Eye (tissue), 1 donor: Measurements from ENCODE around the gene GKN1.

Experiments used
- DNase-seq: peaks from one replicate; pipeline ENCODE4 v3.0.0-alpha.2; 2015

The GKN1 gene

DNA sequence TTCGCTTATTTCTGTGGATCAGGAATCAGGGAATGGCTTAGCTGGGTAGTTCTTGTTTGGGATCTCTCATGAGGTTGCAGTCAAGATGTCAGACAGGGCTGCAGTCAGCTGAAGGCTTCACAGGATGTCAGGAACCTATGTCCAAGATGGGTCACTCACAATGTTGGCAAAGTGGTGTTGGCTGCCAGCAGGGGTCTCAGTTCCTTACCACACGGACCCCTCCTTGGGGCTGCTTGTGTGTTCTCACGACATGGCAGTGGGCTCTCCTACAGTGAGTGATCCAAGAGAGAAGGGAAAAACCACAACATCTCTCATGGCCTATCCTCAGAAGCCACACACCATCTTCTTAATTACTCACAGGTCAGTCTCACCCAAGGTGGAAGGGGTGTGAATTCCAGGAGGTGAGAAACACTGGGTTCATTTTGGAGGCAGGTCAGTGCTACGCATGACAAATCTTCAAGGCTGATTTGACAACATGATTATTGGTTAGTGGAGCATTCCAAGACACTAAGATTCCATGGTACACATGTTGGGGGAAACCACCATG is 37.2 kb downstream of the GKN1 start:
- DNase-seq: no peak

- DNase-seq: peak; percentile 93
Observed at GRCh38 chr2:69012310-69013141, 38.1 kb downstream of the GKN1 start.

DNA sequence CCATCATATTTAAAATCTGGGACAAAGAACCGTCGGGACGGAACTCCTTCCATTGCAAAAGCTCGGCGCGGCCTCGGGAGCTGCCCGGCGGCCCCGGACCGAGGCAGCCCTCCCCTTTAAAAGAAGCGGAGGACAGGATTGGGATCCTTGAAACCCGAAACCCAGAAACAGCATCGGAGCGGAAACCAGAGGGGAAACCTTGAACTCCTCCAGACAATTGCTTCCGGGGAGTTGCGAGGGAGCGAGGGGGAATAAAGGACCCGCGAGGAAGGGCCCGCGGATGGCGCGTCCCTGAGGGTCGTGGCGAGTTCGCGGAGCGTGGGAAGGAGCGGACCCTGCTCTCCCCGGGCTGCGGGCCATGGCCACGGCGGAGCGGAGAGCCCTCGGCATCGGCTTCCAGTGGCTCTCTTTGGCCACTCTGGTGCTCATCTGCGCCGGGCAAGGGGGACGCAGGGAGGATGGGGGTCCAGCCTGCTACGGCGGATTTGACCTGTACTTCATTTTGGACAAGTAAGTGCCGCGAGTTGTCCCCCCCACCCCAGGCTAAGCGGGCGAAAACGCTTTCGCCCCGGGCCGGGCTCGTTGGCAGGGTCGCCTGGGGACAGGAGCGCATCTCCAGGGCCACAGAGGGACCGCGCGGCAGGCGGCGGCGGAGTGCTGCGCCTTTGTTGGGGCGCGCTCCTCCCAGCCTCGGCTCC is 38.9 kb downstream of the GKN1 start, which contains the start of gene ANTXR1:
ANTXR1 (plus strand) TSS at position 38 of the 698 bp plus-strand sequence; CDS start at position 359, 321 bp downstream.
- DNase-seq: peak; percentile 95

DNA sequence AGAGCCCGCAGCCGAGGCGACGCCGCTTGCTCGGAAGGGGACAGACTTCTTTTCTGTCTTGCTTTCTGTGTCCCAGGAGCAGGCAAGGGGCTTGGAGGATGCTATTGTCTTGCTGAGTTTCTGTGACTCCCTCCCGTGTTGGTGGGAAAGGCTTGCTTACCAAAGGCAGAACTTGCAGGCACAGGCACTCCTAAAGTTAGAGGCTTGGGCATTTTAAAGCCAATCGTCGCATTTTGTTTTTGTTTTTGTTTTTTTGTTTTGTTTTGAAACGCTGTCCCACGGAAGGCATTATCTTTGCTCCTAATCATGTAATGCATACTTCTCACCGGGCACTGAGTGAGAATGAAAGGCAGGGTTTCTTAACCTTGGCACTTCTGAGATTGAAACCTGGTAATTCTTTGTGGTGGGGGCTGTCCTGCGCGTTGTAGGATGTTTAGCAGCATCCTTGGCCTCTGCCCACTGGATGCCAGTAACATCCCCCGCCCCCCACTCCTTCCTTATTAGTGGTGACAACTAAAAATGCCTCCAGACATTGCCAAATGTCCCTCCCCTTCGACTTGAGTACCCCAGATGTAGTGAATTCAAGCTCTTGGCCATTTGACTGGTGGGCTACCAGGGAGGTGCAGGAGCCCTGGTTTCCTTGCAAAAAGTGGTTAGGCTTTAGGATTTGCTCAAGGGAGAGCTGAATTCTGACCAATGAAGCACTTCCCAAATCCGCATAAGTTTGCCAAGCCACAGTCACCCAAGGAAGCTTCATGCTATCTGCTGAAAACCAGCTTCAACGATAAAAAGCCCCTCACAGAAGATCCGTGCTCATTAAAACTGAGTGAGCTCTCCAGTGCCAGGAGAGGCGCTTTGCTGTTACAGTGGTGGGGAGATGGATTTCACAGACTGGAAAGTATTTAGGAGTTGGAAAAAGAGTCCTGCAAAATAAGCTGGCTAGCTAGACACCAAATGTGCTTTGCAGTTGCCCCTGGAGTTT is 39.7 kb downstream of the GKN1 start:
- DNase-seq: peak; percentile 77

GRCh38 chr2:69017080-69017479 is 42.6 kb downstream of the GKN1 start:
- no peak for DNase-seq

DNA sequence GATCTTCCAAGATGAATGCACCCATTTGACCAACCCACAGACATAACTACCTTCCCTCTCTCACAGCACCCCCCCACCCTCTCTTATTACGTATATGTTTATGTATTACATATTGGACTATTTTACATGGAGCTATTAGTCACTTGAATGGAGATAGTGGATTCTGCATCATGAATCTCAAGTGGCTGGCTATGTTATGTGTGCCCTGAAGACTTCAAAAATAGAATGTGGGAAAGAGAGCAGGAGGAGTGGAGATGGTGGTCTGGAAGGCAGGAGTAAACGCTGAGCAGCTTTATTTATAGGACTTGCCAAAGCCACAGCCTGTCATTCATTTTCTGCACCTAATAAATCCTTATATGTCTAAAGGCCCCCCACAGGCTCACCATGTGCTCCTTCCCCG is 43.4 kb downstream of the GKN1 start:
- DNase-seq: no peak

DNA sequence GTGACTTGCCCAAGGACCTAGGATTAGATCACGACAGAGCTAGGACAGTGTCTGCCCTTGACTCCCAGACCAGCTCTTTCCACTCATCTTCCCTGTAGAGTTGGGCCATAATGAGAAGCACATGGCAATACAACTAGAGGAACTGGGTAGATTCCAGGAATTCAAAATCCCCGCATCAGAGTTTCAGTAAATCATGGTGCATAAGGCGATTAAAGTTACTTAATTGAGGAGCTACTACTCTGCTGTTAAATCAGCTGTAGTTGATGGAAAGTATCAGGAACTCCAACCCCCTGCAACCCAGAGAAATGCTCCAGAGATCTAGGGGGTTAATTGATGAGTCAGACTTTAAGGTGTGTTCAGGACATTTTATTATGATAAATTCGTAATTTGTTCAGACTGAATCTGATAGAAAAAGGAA is 44.3 kb downstream of the GKN1 start:
- DNase-seq: no peak

DNA sequence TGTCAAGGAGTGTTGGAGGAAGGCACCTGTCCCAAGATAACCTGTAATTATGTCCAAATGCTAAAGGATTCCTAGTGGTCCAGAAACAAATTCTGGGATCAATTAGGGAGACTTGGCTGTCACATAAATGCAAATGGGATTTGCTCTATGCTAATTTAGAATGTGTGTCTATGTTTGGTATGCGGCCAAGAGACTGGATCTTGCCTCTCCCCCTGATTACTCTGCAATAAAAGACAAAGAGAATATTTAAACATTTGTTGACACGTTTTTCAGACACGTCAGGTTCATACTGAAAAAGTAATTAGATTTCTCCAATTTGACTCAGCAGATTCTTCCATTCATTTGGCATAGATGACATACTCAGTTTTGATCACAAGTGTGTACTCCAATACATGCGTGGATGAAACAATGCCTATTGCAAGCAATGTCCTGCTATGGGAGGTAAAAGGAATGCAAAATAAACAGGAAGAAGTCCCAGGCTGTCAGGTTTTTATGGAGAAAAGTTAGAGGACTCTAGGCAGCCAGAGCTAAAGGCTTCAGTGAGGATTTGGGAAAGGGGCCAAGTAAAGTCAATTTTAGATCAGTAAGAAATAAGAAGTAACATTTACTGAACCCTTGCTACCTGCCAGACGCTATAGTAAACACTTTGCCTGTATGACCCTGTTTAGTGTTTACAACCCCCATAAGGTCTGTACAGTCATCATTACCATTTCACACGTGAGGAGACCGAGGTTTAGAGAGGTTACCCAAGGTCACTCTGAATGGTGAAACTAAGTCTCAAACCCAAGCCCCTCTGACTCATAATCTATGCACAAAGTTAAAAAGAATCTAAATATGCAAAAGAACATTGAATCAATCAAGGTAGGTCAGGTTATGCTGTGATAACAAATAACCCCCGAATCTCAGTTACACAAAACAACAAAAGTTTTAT is 46.3 kb downstream of the GKN1 start:
- DNase-seq: no peak

- no peak for DNase-seq
Observed at GRCh38 chr2:69021727-69022126, 47.3 kb downstream of the GKN1 start.

GRCh38 chr2:69022548-69022947 is 48.1 kb downstream of the GKN1 start:
- DNase-seq: no peak

DNA sequence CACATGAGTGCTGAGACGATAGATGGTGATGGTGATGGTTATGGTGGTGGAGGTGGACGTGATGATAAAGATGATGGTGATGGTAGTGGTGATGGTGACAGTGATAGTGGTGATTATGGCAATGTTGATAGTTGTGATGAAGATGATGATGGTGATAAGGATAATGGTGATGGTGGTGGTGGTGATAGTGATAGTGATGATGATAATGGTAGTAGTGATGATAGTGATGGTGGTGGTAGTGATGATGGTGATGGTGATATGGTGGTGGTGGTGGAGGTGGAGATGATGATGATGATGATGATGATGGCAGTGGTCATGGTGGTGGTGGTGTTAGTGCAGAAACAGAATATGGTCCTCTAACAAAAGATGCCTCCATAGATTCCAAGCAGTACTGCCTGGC is 48.8 kb downstream of the GKN1 start:
- DNase-seq: no peak

DNA sequence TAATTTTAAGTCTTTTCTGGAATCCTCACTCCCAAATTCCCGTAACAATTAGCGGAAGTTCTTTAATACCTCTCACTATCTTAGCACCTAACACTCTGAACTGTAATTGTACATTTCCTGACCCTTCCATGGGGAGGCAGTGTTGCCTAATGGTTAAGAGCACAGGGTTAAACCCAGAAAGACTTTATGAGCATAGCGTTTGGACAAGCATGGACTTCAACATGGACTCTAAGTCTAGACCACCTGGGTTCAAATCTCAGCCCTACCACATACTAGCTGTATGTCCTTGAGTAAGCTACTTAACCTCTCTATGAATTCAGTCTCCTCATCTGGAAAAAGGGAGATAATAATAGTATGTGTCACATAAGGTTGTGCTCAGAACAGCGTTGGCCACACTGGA is 51.6 kb downstream of the GKN1 start:
- no peak for DNase-seq

DNA sequence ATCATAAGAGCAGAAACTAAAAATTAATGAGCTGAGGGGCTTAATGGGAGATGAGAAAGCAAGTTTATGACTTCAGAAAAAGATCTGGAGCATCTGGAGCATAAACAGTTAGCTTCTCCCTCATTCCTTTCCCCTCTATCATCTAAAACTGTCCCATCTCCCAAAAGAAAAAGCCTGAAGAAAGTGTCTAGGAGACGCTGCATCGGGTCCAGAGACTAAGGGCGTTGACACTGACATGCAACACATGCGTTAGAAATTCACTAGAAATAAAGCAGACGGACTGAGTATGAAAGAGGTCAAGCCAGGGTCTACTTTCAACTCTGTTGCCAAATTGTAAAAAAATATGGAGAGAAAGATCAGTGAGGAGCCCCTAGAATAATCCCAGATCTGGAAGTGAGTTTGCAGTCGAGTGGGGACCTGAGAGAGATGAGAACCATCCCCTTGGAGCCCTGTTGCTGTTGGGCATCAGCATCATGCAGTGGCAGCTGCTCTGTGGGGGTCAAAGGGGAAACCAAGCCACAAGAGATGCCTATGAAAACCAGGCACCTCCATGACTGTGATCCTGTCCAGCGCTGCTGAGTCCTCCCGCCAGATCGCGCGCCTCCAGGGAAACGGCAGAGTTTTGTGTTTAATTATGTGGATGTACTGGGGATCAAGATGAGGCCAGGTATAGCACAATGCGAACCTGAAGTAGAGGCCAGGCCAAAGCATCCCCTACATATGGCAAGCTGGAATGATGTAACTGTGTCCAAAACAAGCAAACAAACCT is 52.4 kb downstream of the GKN1 start:
- DNase-seq: no peak
